Esophagus muscularis mucosa (tissue), 4 donors: Measurements from ENCODE around the gene KREMEN2. TPM values are rescaled to one million over a fixed set of nuclear protein-coding genes. Genes with fewer than 3 reads are reported as not detected.
"Not testable (repeated sequence)": the region's sequence is repeated elsewhere in the genome, so short reads cannot be mapped to it uniquely, and the experiment has no call there.

Experiments used
- DNase-seq: peaks from one replicate; pipeline ENCODE4 v3.0.0-alpha.2; 2017; ENCODE audit errors: extremely low spot score
- H3K27ac ChIP-seq, 4 donors: fragments of 200-600 bp; sonication (generic); replicated peaks in 1 of 4; 1 replicate in 3 of 4; 2 replicates in 1 of 4; pipeline ENCODE4 v1.5.1; 2016 to 2019; ENCODE audit warnings: mild to moderate bottlenecking in 1 of 4
- H3K27me3 ChIP-seq, 4 donors: fragments of 200-600 bp; sonication (generic); one replicate each; pipeline versions ENCODE4 v1.5.1 to v1.6.0; 2016 to 2019
- H3K36me3 ChIP-seq, 4 donors: fragments of 200-600 bp; sonication (generic); one replicate each; pipeline ENCODE4 v1.5.1; 2016 to 2019
- H3K4me1 ChIP-seq, 4 donors: fragments of 200-600 bp; sonication (generic); one replicate each; pipeline ENCODE4 v1.5.1; 2016 to 2019
- H3K4me3 ChIP-seq, 4 donors: fragments of 200-600 bp; sonication (generic); 1 replicate in 2 of 4; 2 replicates in 2 of 4; pipeline ENCODE4 v1.5.1; 2016 to 2019; ENCODE audit warnings: mild to moderate bottlenecking in 4 of 4, moderate library complexity in 1 of 4
- H3K9me3 ChIP-seq, 4 donors: fragments of 200-600 bp; sonication (generic); 1 replicate in 3 of 4; 2 replicates in 1 of 4; pipeline ENCODE4 v1.5.1; 2016 to 2019
- EP300 ChIP-seq: sonication (generic); formaldehyde crosslinking; IDR thresholded peaks from one replicate; pipeline ENCODE4 v1.6.1; 2017; ENCODE audit warnings: antibody characterized with exemption
- POLR2A ChIP-seq: fragments of 450-650 bp; IDR thresholded peaks from one replicate; pipeline ENCODE4 v1.6.1; 2017; ENCODE audit warnings: antibody characterized with exemption, moderate library complexity, mild to moderate bottlenecking, low read depth
- POLR2AphosphoS5 ChIP-seq, 2 donors: sonication (generic); formaldehyde crosslinking; IDR thresholded peaks; one replicate each; pipeline ENCODE4 v1.6.1; 2017; ENCODE audit warnings: antibody characterized with exemption in 2 of 2
- WGBS: methylation state at CpG from one replicate; pipeline ENCODE4 v1.1.5; 2018; 5-methylcytosine and 5-hydroxymethylcytosine counted together
- intact Hi-C: fragments of 100-400 bp; cut with DNase I; formaldehyde crosslinking; loops from one replicate; pipeline ENCODE4 v1.15.1; 2023
- total RNA-seq, 4 donors: library from RNA; depleted of rRNA; stranded (reverse); fragments of >200 nt; gene quantifications; one replicate each; pipeline versions ENCODE4 v1.1.0 to v1.2.1, GENCODE V29; 2016
- TF ChIP-seq, protein P1 (sequence below), 3 experiments: fragments of 200-600 bp in 2 of 3; fragments of 450-650 bp in 1 of 3; sonication (generic) in 2 of 3; IDR thresholded peaks; one replicate each; pipeline ENCODE4 v1.5.1; 2017 to 2019; ENCODE audit warnings: antibody characterized with exemption in 3 of 3, mild to moderate bottlenecking in 2 of 3, moderate library complexity in 1 of 3

The KREMEN2 gene
- total RNA-seq, 4 donors from 2014 or later: 0.13 TPM; not detected in 3

GRCh38 chr16:2924901-2925755 is 38.9 kb upstream of the KREMEN2 start:
- H3K36me3 ChIP-seq: peaks cover 22 to 49% (median 40%) of the 10 kb centered on the region in 4 donors
- no peaks in the 10 kb centered on the region for H3K9me3 ChIP-seq
- intact Hi-C loops: loop anchor here (10.0 kb wide), 1 partner anchor 150 kb away; the partner anchor contains the start of gene ELOB
- H3K4me1 ChIP-seq: peaks cover 4 to 17% (median 11%) of the 10 kb centered on the region in 4 donors
- H3K27me3 ChIP-seq: no peaks in the 10 kb centered on the region
- 72% methylated on average over 25 of the region's 42 CpGs for WGBS
- no peak overlapping the region for H3K4me3 ChIP-seq
- no peak overlapping the region for H3K27ac ChIP-seq
- DNase-seq: no peak
- no peak for TF ChIP-seq EP300
- TF ChIP-seq POLR2AphosphoS5 (IDR thresholded peaks at IDR 0.05): no peak
- TF ChIP-seq, protein P1, sequence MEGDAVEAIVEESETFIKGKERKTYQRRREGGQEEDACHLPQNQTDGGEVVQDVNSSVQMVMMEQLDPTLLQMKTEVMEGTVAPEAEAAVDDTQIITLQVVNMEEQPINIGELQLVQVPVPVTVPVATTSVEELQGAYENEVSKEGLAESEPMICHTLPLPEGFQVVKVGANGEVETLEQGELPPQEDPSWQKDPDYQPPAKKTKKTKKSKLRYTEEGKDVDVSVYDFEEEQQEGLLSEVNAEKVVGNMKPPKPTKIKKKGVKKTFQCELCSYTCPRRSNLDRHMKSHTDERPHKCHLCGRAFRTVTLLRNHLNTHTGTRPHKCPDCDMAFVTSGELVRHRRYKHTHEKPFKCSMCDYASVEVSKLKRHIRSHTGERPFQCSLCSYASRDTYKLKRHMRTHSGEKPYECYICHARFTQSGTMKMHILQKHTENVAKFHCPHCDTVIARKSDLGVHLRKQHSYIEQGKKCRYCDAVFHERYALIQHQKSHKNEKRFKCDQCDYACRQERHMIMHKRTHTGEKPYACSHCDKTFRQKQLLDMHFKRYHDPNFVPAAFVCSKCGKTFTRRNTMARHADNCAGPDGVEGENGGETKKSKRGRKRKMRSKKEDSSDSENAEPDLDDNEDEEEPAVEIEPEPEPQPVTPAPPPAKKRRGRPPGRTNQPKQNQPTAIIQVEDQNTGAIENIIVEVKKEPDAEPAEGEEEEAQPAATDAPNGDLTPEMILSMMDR (IDR thresholded peaks at IDR 0.05): no peak
- no peak for TF ChIP-seq POLR2A

- Histone ChIP-seq H3K27ac (no peak overlapping the region), H3K9me3 (no peaks in the 10 kb centered on the region), H3K36me3 (peaks cover 22 to 52% (median 47%) of the 10 kb centered on the region in 4 donors), H3K4me3 (no peak overlapping the region), H3K4me1 (peaks cover 4 to 16% (median 10%) of the 10 kb centered on the region in 4 donors), H3K27me3 (no peaks in the 10 kb centered on the region)
- intact Hi-C loops: loop anchor here (10.0 kb wide), 1 partner anchor 151 kb away; the partner anchor contains the start of gene ELOB
- TF ChIP-seq POLR2A: no peak
- TF ChIP-seq, protein P1 (IDR thresholded peaks at IDR 0.05): no peak
- TF ChIP-seq POLR2AphosphoS5 (IDR thresholded peaks at IDR 0.05): no peak
- no peak for TF ChIP-seq EP300
- DNase-seq: no peak
- 76% methylated on average over 9 of the region's 9 CpGs for WGBS
Measured at GRCh38 chr16:2925951-2926649, 38.0 kb upstream of the KREMEN2 start.

GRCh38 chr16:2926650-2926999 is 37.5 kb upstream of the KREMEN2 start:
- Histone ChIP-seq H3K4me3 (peak overlapping the region; percentile 20 to 45 (median 35)), H3K9me3 (no peaks in the 10 kb centered on the region), H3K36me3 (peaks cover 22 to 52% (median 48%) of the 10 kb centered on the region in 4 donors), H3K27ac (peak overlapping the region in 2 of 4 donors; percentile 44 to 45), H3K4me1 (peaks cover 4 to 16% (median 10%) of the 10 kb centered on the region in 4 donors), H3K27me3 (no peaks in the 10 kb centered on the region)
- no peak for DNase-seq
- 80% methylated on average over 5 of the region's 5 CpGs for WGBS
- TF ChIP-seq, protein P1 (IDR thresholded peaks at IDR 0.05): no peak
- no peak for TF ChIP-seq EP300
- intact Hi-C loops: loop anchor here (10.0 kb wide), 1 partner anchor 152 kb away; the partner anchor contains the start of gene ELOB

DNA sequence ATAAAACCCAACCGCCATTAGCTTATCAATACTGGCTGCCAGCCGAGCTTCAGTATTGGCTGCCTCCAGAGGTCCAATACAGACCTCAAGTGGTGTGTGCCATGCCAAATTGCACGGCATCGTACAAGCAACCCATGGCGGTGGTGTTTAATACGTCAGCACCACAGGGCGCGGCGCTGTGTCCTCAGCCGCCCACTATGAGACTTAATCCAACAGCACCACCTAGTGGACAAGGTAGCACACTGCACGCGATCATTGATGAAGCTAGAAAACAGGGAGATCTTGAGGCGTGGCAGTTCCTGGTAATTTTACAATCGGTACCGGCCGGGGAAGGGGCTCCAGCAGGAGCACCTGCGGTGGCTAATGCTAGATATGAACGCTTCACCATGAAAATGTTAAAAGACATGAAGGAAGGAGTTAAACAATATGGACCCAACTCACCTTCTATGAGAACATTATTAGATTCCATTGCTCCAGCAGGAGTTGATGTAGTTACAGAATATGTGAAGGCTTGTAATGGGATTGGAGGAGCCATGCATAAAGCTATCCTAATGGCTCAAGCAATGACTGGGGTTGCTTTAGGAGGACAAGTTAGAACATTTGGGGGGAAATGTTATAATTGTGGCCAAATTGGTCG is 36.9 kb upstream of the KREMEN2 start:
- TF ChIP-seq, protein P1 (IDR thresholded peaks at IDR 0.05): peak; percentile 96 to 99 (median 99)
- TF ChIP-seq POLR2A (no peak), POLR2AphosphoS5 (IDR thresholded peaks at IDR 0.05) (peak; percentile 18 to 75), EP300 (no peak)
- peaks cover 22 to 51% (median 47%) of the 10 kb centered on the region in 4 donors for H3K36me3 ChIP-seq
- H3K27ac ChIP-seq: peak overlapping the region in 2 of 4 donors; percentile 44 to 45
- H3K27me3 ChIP-seq: no peaks in the 10 kb centered on the region
- peak; percentile 97 for DNase-seq
- no peaks in the 10 kb centered on the region for H3K9me3 ChIP-seq
- peaks cover 4 to 16% (median 10%) of the 10 kb centered on the region in 4 donors for H3K4me1 ChIP-seq
- intact Hi-C loops: loop anchor here (10.0 kb wide), 1 partner anchor 152 kb away; the partner anchor contains the start of gene ELOB
- WGBS: 18% methylated on average over 10 of the region's 19 CpGs
- peak overlapping the region; percentile 20 to 45 (median 35) for H3K4me3 ChIP-seq

- H3K4me3 ChIP-seq, DNase-seq, H3K27me3 ChIP-seq, H3K27ac ChIP-seq, H3K9me3 ChIP-seq: not testable (repeated sequence)
- intact Hi-C loops: loop anchor here (10.0 kb wide), 1 partner anchor 153 kb away; the partner anchor contains the start of gene ELOB
- Histone ChIP-seq H3K4me1 (peaks cover 4 to 16% (median 10%) of the 10 kb centered on the region in 4 donors), H3K36me3 (peaks cover 15 to 51% (median 45%) of the 10 kb centered on the region in 4 donors)
- 76% methylated on average over 4 of the region's 4 CpGs for WGBS
Measured at GRCh38 chr16:2928151-2928550, 35.9 kb upstream of the KREMEN2 start.
